Measurements from ENCODE around the gene SRPX. TPM values are rescaled to one million over a fixed set of nuclear protein-coding genes. Genes with fewer than 3 reads are reported as not detected.

The SRPX gene
- total RNA-seq, 4 donors from 2014 or later: 47.5 to 135 (median 107) TPM

DNA sequence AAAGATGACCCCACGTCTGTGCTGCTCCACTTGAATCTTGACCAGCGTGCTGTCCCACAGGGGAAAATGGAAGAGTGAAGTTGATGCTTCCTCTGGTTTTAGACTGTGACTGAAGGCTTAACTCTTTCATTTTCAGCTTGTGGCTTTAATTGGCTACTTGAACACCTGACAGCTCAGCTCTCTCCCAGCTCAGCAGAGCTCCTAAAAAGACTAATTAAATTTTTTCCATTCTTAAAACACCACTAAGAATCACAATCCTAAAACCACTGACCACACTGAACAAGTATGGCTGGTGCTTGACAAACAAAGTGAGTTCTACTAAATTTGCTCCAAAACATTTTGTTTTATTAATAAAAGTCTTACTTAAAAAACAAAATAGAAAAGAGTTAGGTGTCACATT, 71.7 kb downstream of the SRPX start:
- Histone ChIP-seq H3K4me1 (no peaks in the 10 kb centered on the region), H3K36me3 (no peaks in the 10 kb centered on the region), H3K4me3 (replicated peaks in 1 of 3) (no peak overlapping the region), H3K27me3 (no peaks in the 10 kb centered on the region), H3K27ac (no peak overlapping the region), H3K9me3 (no peaks in the 10 kb centered on the region)
- 93 to 94% methylated on average over 2 of the region's 2 CpGs for WGBS, 2 donors
- DNase-seq: no peak
- intact Hi-C loops (cut with DNase I): no loop called here
- TF ChIP-seq, protein P1, sequence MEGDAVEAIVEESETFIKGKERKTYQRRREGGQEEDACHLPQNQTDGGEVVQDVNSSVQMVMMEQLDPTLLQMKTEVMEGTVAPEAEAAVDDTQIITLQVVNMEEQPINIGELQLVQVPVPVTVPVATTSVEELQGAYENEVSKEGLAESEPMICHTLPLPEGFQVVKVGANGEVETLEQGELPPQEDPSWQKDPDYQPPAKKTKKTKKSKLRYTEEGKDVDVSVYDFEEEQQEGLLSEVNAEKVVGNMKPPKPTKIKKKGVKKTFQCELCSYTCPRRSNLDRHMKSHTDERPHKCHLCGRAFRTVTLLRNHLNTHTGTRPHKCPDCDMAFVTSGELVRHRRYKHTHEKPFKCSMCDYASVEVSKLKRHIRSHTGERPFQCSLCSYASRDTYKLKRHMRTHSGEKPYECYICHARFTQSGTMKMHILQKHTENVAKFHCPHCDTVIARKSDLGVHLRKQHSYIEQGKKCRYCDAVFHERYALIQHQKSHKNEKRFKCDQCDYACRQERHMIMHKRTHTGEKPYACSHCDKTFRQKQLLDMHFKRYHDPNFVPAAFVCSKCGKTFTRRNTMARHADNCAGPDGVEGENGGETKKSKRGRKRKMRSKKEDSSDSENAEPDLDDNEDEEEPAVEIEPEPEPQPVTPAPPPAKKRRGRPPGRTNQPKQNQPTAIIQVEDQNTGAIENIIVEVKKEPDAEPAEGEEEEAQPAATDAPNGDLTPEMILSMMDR (IDR thresholded peaks at IDR 0.05): no peak
- TF ChIP-seq POLR2A (IDR thresholded peaks at IDR 0.05): no peak

DNA sequence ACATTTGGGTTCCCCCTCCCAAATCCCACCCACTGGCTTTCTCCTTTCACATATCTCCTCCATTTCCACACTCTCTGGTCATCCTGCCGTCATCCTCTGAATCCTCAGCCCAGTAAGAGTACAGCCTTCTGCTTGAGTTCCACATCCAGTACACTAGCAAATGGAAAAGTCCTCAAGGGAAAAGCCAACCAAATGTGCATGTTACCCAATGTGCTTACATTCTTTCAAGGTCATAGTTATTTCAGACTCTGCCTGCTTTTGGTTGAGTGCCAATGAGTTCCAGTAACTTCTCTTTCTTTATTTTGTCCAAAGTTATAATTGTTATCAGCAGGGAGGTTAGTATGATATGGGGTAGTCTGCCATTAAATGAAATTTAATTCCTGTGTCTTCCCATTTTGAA, 78.1 kb downstream of the SRPX start:
- no peaks in the 10 kb centered on the region for H3K9me3 ChIP-seq
- peaks cover 0 to 7% of the 10 kb centered on the region in 2 donors for H3K4me1 ChIP-seq
- no peaks in the 10 kb centered on the region for H3K27me3 ChIP-seq
- no peak overlapping the region for H3K4me3 ChIP-seq (replicated peaks in 1 of 3)
- WGBS, 2 donors: 22 to 38% methylated on average over 1 of the region's 1 CpG
- no peak overlapping the region for H3K27ac ChIP-seq
- H3K36me3 ChIP-seq: no peaks in the 10 kb centered on the region
- intact Hi-C loops (cut with DNase I): no loop called here
- TF ChIP-seq, protein P1 (IDR thresholded peaks at IDR 0.05): no peak
- no peak for TF ChIP-seq POLR2A (IDR thresholded peaks at IDR 0.05)
- peak in 1 of 2 donors; percentile 2 for DNase-seq

DNA sequence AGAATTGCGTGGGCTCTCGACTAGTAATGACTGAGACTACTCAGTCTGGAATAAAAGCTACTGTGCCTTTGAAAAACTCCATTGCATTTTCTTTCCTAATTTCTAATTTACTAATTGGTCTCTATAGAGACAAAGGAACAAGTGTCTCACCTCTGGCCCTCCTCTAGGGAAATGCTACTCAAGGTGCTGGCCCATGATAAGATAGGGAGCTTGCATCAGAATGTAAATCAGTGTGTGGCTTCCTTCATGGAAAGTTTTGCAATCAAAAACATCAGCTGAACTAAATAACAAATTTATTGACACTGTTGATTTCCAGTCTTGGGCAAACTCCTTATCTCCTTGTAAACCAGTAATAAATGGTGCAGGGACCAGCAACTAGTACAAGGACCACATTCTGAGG, 81.8 kb downstream of the SRPX start:
- DNase-seq: no peak
- Histone ChIP-seq H3K27me3 (no peaks in the 10 kb centered on the region), H3K4me1 (peaks cover 0 to 7% of the 10 kb centered on the region in 2 donors), H3K9me3 (no peaks in the 10 kb centered on the region), H3K4me3 (replicated peaks in 1 of 3) (no peak overlapping the region), H3K27ac (no peak overlapping the region), H3K36me3 (no peaks in the 10 kb centered on the region)
- 91 to 95% methylated on average over 2 of the region's 2 CpGs for WGBS, 2 donors
- TF ChIP-seq, protein P1 (IDR thresholded peaks at IDR 0.05): no peak
- TF ChIP-seq POLR2A (IDR thresholded peaks at IDR 0.05): no peak
- intact Hi-C loops (cut with DNase I): no loop called here

DNA sequence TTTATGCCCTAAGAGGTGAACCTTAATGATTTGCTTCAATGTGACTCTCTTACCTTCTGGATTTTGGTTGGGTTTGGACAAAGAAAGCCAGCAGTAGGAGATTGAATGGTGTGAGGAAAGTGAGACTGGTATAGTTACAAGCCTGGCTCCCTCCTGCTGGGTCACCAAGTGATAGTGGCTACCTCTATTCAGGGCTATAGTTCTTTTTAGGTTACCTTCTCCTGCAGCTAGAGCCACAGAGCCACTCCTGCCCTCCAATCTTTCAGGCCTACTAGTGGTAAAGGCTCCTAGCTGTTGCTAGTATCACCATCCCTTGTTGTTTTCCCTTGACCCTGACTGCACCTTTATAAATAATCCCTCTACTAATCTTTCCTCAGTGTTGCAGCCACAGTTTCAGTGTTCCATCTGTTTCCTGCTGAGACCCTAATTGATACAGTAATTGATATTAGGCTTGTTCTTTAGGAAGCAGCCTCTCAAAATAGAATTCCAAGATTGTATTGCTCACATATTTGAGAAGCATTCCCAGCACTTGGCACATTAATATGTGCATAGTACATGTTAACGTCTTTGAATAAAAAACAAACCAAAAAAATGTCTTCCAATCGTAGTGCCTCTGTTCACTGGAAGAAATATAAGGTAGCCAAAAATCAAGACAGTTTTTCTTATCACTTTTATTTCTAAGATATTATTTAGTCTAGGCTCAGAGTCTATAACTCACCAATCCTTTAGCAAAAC, 82.3 kb downstream of the SRPX start:
- 0 to 87% methylated on average over 2 of the region's 2 CpGs for WGBS, 2 donors
- DNase-seq: no peak
- no peaks in the 10 kb centered on the region for H3K9me3 ChIP-seq
- H3K36me3 ChIP-seq: no peaks in the 10 kb centered on the region
- no peak for TF ChIP-seq POLR2A (IDR thresholded peaks at IDR 0.05)
- TF ChIP-seq, protein P1 (IDR thresholded peaks at IDR 0.05): no peak
- peaks cover 0 to 7% of the 10 kb centered on the region in 2 donors for H3K4me1 ChIP-seq
- no peak overlapping the region for H3K4me3 ChIP-seq (replicated peaks in 1 of 3)
- H3K27me3 ChIP-seq: no peaks in the 10 kb centered on the region
- intact Hi-C loops (cut with DNase I): no loop called here
- no peak overlapping the region for H3K27ac ChIP-seq

DNA sequence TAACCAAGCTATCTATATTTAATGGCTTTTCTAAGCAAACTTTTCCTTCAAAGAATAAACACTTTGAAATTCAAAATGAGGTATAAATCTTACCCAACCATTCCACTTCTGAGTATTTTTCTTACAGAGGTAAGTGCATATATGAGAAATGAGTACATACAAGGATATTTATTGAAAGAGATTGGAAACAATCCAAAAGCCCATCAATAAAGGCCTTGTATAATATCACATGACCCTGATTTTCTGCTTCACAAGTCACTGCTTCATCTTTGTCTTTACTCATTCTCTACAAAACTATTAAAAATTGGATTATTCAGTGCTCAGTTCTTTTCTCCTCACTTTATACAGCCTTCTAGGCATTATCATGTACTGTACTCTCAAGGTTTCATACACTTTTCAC, 91.3 kb downstream of the SRPX start:
- Histone ChIP-seq H3K4me1 (no peaks in the 10 kb centered on the region), H3K36me3 (no peaks in the 10 kb centered on the region), H3K27ac (no peak overlapping the region), H3K9me3 (no peaks in the 10 kb centered on the region), H3K4me3 (replicated peaks in 1 of 3) (no peak overlapping the region), H3K27me3 (no peaks in the 10 kb centered on the region)
- no peak for DNase-seq
- intact Hi-C loops (cut with DNase I): no loop called here
- TF ChIP-seq, protein P1 (IDR thresholded peaks at IDR 0.05): no peak
- TF ChIP-seq POLR2A (IDR thresholded peaks at IDR 0.05): no peak
